Measurements from ENCODE around the gene UBE2D2. TPM values are rescaled to one million over a fixed set of nuclear protein-coding genes. Genes with fewer than 3 reads are reported as not detected.
"Not testable (repeated sequence)": the region's sequence is repeated elsewhere in the genome, so short reads cannot be mapped to it uniquely, and the experiment has no call there.

Gene UBE2D2
- polyA plus RNA-seq, 2 of the 4 experiments (the other 2 are of a cell fraction): 74.8 to 115 TPM

DNA sequence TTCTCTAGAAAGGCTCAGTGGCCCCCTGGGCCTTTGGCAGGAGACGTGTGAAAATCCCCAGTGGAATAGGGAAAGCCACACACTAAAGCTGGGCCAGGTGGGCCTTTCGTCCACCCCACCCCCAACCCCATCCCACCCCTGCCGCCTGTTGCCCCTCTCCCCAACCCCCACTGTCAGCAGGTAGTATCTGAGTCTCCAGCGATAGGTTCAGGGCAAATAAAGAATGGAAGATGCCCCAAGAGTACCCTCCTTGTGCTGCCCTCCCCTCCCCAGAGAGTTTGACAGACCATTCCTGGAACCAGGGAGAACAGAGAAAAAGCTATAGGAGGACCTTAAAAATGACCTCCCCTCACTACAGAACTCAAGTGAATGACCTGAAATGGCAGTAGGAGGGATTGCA is 36.7 kb upstream of the UBE2D2 start:
- ChIA-PET CTCF (interaction anchor here (1.5 to 16.3 kb wide), 3 partner anchors 10 to 241 kb away, joined by 5 to 392 read pairs (median 23); no protein-coding TSS in a partner anchor), POLR2A (no interaction called here)
- FAIRE-seq: no peak
- no peaks in the 10 kb centered on the region for H3K9me3 ChIP-seq
- H3K27ac ChIP-seq: no peak overlapping the region
- ATAC-seq: no peak
- DNase-seq (ENCODE audit: low read depth in 1 of 2, low spot score in 1 of 2): no peak
- H3K4me2 ChIP-seq: no peak overlapping the region
- 86% methylated on average over 3 of the region's 4 CpGs for WGBS (ENCODE audit: missing lambda C conversion rate)
- TF ChIP-seq NFE2L2 (conservative IDR thresholded peaks at IDR 0.05; ENCODE audit: low read length) (no peak), RFX5 (IDR thresholded peaks at IDR 0.05) (no peak), TP53 (CRISPR knock-in tag; IDR thresholded peaks at IDR 0.05) (no peak), HOXB13 (CRISPR knock-in tag; IDR thresholded peaks at IDR 0.05; ENCODE audit: low read depth) (no peak), RARB (CRISPR knock-in tag; IDR thresholded peaks at IDR 0.05) (no peak), POLR2A (IDR thresholded peaks at IDR 0.05; ENCODE audit: low read length) (no peak), TFCP2L1 (CRISPR knock-in tag; IDR thresholded peaks at IDR 0.05) (no peak), FOXS1 (CRISPR knock-in tag; IDR thresholded peaks at IDR 0.05) (no peak), PHF8 (IDR thresholded peaks at IDR 0.05; ENCODE audit: borderline replicate concordance, low read depth) (no peak)
- TF ChIP-seq, protein P1, sequence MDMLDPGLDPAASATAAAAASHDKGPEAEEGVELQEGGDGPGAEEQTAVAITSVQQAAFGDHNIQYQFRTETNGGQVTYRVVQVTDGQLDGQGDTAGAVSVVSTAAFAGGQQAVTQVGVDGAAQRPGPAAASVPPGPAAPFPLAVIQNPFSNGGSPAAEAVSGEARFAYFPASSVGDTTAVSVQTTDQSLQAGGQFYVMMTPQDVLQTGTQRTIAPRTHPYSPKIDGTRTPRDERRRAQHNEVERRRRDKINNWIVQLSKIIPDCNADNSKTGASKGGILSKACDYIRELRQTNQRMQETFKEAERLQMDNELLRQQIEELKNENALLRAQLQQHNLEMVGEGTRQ (IDR thresholded peaks at IDR 0.05): no peak
- TF ChIP-seq, protein P2, sequence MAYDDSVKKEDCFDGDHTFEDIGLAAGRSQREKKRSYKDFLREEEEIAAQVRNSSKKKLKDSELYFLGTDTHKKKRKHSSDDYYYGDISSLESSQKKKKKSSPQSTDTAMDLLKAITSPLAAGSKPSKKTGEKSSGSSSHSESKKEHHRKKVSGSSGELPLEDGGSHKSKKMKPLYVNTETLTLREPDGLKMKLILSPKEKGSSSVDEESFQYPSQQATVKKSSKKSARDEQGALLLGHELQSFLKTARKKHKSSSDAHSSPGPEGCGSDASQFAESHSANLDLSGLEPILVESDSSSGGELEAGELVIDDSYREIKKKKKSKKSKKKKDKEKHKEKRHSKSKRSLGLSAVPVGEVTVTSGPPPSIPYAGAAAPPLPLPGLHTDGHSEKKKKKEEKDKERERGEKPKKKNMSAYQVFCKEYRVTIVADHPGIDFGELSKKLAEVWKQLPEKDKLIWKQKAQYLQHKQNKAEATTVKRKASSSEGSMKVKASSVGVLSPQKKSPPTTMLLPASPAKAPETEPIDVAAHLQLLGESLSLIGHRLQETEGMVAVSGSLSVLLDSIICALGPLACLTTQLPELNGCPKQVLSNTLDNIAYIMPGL (CRISPR knock-in tag; IDR thresholded peaks at IDR 0.05; ENCODE audit: borderline replicate concordance): no peak
- no peaks in the 10 kb centered on the region for H3K4me1 ChIP-seq
- H3K4me3 ChIP-seq: no peak overlapping the region

DNA sequence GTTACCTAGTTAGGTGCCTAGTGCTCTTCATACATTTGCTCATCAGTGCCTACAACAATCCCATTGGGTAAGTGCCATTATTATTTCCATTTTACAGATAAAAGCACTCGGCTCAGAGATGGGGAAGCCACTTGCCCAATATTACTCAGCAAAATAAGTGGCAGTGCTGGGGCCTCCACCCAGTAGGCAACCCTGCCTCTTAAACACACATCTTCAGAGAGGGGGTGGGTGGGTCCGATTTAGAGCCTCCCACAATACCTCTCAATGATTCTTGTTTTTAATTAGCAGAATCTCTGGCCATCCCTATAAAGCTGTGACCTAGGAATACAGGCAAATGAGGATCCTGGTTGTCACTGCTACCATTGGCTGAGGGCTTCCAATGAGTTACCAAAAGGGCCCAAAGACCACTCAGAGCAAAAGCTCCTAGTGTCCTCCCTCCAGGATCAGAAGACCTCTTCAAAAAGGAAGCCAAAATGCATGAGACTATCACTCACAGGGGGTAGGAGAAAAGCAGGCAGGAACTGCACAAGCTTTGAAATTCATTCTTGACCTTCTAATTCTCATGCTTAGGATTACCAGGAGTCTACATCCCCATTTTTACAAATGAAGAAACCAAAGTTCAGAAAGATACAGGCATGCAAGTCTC is 36.1 kb upstream of the UBE2D2 start:
- Histone ChIP-seq H3K9me3 (no peaks in the 10 kb centered on the region), H3K4me1 (no peaks in the 10 kb centered on the region), H3K4me2 (no peak overlapping the region), H3K27ac (no peak overlapping the region), H3K4me3 (no peak overlapping the region)
- 36% methylated on average over 2 of the region's 2 CpGs for WGBS (ENCODE audit: missing lambda C conversion rate)
- TF ChIP-seq ZNF302 (CRISPR knock-in tag; IDR thresholded peaks at IDR 0.05) (no peak), JUNB (IDR thresholded peaks at IDR 0.05) (no peak), MAZ (IDR thresholded peaks at IDR 0.05; ENCODE audit: borderline replicate concordance, low read depth, low read length) (no peak), SREBF2 (IDR thresholded peaks at IDR 0.05) (no peak)
- TF ChIP-seq, protein P3, sequence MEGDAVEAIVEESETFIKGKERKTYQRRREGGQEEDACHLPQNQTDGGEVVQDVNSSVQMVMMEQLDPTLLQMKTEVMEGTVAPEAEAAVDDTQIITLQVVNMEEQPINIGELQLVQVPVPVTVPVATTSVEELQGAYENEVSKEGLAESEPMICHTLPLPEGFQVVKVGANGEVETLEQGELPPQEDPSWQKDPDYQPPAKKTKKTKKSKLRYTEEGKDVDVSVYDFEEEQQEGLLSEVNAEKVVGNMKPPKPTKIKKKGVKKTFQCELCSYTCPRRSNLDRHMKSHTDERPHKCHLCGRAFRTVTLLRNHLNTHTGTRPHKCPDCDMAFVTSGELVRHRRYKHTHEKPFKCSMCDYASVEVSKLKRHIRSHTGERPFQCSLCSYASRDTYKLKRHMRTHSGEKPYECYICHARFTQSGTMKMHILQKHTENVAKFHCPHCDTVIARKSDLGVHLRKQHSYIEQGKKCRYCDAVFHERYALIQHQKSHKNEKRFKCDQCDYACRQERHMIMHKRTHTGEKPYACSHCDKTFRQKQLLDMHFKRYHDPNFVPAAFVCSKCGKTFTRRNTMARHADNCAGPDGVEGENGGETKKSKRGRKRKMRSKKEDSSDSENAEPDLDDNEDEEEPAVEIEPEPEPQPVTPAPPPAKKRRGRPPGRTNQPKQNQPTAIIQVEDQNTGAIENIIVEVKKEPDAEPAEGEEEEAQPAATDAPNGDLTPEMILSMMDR (IDR thresholded peaks at IDR 0.05): no peak
- no peak for ATAC-seq
- CTCF ChIA-PET: interaction anchor here (1.5 to 16.3 kb wide), 3 partner anchors 11 to 241 kb away, joined by 5 to 392 read pairs (median 23); no protein-coding TSS in a partner anchor
- POLR2A ChIA-PET: no interaction called here
- DNase-seq (ENCODE audit: low read depth in 1 of 2, low spot score in 1 of 2): no peak
- no peak for FAIRE-seq

DNA sequence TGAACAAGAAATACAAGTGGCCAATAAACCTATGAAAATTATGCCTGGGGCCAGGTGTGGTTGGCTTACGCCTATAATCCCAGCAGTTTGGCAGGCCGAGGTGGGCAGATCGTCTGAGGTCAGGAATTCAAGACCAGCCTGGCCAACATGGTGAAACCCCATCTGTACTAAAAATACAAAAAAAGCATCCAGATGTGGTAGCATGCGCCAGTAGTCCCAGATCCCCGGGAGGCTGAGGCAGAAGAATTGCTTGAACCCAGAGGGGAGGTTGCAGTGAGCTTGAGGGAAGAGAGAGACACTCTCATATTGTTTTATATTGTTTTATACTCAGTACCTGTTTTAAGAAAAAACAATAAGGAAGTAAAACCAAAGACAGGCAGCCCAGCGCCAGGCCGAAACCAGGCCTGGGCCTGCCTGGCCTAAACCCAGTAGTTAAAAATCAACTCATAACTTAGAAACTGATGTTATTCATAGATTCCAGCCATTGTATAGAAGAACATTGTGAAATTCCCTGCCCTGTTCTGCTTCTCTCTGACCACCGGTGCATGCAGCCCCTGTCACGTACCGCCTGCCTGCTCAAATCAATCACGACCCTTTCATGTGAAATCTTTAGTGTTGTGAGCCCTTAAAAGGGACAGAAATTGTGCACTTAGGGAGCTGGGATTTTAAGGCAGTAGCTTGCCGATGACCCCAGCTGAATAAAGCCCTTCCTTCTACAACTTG is 35.4 kb upstream of the UBE2D2 start:
- H3K9me3 ChIP-seq; DNase-seq (ENCODE audit: low read depth in 1 of 2, low spot score in 1 of 2); H3K4me1 ChIP-seq; H3K27ac ChIP-seq; H3K4me3 ChIP-seq; POLR2A ChIA-PET; H3K4me2 ChIP-seq; ATAC-seq; FAIRE-seq: not testable (repeated sequence)
- WGBS (ENCODE audit: missing lambda C conversion rate): 91% methylated on average over 12 of the region's 12 CpGs
- CTCF ChIA-PET: interaction anchor here (4.6 to 16.3 kb wide), 2 partner anchors 12 to 106 kb away, joined by 23 to 392 read pairs; no protein-coding TSS in a partner anchor

DNA sequence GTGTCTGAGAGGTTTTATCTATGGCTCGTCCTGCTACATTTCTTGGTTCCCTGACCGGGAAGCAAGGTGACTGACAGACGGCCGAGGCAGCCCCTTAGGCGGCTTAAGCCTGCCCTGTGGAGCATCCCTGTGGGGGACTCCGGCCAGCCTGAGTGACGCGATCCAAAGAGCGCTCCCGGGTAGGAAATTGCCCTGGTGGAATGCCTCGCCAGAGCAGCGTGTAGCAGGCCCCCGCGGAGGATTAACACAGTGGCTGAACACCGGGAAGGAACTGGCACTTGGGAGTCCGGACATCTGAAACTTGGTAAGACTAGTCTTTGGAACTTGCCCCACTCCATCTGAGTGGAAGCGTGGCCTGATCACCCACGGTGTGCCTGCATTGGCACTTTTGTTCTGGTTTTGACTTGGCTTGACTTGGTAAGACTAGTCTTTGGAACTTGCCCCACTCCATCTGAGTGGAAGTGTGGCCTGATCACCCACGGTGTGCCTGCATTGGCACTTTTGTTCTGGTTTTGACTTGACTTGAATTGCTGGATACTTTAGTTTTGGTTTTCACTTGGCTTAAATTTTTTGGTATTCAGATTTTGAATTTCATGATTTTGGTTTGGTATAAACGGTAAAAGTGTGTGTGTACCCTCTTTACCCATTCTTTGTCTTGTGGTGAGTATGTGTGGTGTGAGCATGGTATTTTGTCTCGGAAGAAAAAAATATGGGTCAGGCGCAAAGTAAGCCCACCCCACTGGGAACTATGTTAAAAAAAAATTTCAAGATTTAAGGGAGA is 34.6 kb upstream of the UBE2D2 start:
- POLR2A ChIA-PET; H3K27ac ChIP-seq; H3K4me1 ChIP-seq; H3K4me3 ChIP-seq; H3K9me3 ChIP-seq; DNase-seq (ENCODE audit: low read depth in 1 of 2, low spot score in 1 of 2); FAIRE-seq; ATAC-seq; H3K4me2 ChIP-seq: not testable (repeated sequence)
- CTCF ChIA-PET: interaction anchor here (4.6 kb wide), 1 partner anchor 13 kb away, joined by 23 read pairs; no protein-coding TSS in a partner anchor
- 90% methylated on average over 22 of the region's 22 CpGs for WGBS (ENCODE audit: missing lambda C conversion rate)

DNA sequence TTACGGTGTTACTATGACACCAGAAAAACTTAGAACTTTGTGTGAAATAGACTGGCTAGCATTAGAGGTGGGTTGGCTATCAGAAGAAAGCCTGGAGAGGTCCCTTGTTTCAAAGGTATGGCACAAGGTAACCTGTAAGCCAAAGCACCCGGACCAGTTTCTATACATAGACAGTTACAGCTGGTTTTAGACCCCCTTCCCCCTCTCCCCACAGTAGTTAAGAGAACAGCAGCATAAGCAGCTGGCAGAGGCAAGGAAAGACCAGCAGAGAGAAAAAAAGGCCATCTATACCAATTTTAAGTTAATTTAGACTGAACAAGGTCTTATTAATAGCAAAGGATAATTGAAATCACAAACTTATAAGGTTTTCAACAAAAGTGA is 34.1 kb upstream of the UBE2D2 start:
- H3K4me1 ChIP-seq; CTCF ChIA-PET; FAIRE-seq; H3K4me2 ChIP-seq; H3K27ac ChIP-seq; ATAC-seq; H3K9me3 ChIP-seq; H3K4me3 ChIP-seq; DNase-seq (ENCODE audit: low read depth in 1 of 2, low spot score in 1 of 2); POLR2A ChIA-PET: not testable (repeated sequence)
- 86% methylated on average over 2 of the region's 2 CpGs for WGBS (ENCODE audit: missing lambda C conversion rate)
